Thyroid gland (tissue), 4 donors: ENCODE results near the gene PLCG1.

Experiments
- POLR2A ChIP-seq, 2 donors: fragments of 450-650 bp; IDR thresholded peaks; one replicate each; pipeline ENCODE4 v1.6.1; 2017; ENCODE audit warnings: antibody characterized with exemption in 2 of 2, mild to moderate bottlenecking in 2 of 2, moderate library complexity in 1 of 2
- TF ChIP-seq, protein P1 (sequence below), 6 experiments: fragments of 200-600 bp in 3 of 6; fragments of 450-650 bp in 3 of 6; sonication (generic) in 3 of 6; IDR thresholded peaks; one replicate each; pipeline ENCODE4 v1.5.1; 2016 to 2019; ENCODE audit warnings: antibody characterized with exemption in 6 of 6, mild to moderate bottlenecking in 2 of 6, inconsistent platforms in 1 of 6, moderate library complexity in 1 of 6

DNA sequence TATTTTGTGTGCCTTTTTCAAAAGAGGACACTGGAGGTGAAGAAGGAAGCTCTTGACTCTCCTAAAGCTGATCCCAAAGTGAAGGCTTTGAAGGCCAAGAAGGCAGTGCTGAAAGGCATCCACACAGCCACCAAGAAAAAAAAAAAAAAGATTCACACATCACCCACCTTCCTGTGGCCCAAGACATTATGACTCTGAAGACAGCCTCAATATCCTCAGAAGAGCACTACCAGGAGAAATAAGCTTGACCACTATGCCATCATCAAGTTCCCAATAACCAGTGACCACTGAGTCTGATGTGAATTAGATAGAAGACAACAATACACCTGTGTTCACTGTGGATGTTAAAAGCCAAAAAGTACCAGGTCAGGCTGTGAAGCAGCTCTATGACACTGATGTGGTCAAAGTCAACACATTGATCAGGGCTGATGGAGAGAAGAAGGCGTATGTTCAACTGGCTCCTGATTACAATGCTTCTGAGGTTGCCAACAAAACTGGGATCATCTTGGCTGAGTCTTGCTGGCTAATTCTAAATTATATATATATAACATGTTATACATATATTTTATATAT lies 59.4 kb downstream of the PLCG1 start:
- TF ChIP-seq POLR2A (IDR thresholded peaks at IDR 0.05): no peak
- TF ChIP-seq, protein P1, sequence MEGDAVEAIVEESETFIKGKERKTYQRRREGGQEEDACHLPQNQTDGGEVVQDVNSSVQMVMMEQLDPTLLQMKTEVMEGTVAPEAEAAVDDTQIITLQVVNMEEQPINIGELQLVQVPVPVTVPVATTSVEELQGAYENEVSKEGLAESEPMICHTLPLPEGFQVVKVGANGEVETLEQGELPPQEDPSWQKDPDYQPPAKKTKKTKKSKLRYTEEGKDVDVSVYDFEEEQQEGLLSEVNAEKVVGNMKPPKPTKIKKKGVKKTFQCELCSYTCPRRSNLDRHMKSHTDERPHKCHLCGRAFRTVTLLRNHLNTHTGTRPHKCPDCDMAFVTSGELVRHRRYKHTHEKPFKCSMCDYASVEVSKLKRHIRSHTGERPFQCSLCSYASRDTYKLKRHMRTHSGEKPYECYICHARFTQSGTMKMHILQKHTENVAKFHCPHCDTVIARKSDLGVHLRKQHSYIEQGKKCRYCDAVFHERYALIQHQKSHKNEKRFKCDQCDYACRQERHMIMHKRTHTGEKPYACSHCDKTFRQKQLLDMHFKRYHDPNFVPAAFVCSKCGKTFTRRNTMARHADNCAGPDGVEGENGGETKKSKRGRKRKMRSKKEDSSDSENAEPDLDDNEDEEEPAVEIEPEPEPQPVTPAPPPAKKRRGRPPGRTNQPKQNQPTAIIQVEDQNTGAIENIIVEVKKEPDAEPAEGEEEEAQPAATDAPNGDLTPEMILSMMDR (IDR thresholded peaks at IDR 0.05): no peak
